Kidney epithelial cell (primary cell): ENCODE measurements around the gene RAB6B. TPM values are rescaled to one million over a fixed set of nuclear protein-coding genes. Genes with fewer than 3 reads are reported as not detected.

ENCODE experiments used
- DNase-seq: peaks from one replicate; pipeline ENCODE4 v3.0.0-alpha.2; 2010; ENCODE audit warnings: low read depth
- H3K27me3 ChIP-seq: 2 replicates; pipeline ENCODE4 v1.6.0; 2011; ENCODE audit warnings: low read length; ENCODE audit not compliant: control insufficient read depth, insufficient read depth
- H3K36me3 ChIP-seq: 2 replicates; pipeline ENCODE4 v1.5.1; 2011; ENCODE audit warnings: low read length; ENCODE audit not compliant: control insufficient read depth, insufficient read depth
- H3K4me3 ChIP-seq: 2 replicates; pipeline ENCODE4 v1.5.1; 2011; ENCODE audit warnings: low read depth, mild to moderate bottlenecking, control low read depth, low read length
- total RNA-seq: library from RNA; depleted of rRNA; stranded (reverse); fragments of >200 nt; gene quantifications from 2 replicates; pipeline ENCODE4 v1.2.3, GENCODE V29; 2015
- TF ChIP-seq, protein P1 (sequence below): IDR thresholded peaks from 2 replicates; pipeline ENCODE4 v1.5.1; 2011; ENCODE audit warnings: mild to moderate bottlenecking, moderate library complexity, low read length, control low read depth, inconsistent platforms; ENCODE audit not compliant: insufficient read depth, poor library complexity, severe bottlenecking

The RAB6B gene
- 4.1 and 4.4 TPM in 2 replicates for total RNA-seq

GRCh38 chr3:133895208-133896001, at the start of gene RAB6B:
TSS of gene RAB6B (minus strand) at chr3:133895882. CDS start at chr3:133895466, 416 bp downstream.
- Histone ChIP-seq H3K36me3 (no peaks in the 10 kb centered on the region), H3K27me3 (peaks cover 23% of the 10 kb centered on the region), H3K4me3 (peak within 1 kb of the TSS; percentile 70)
- TF ChIP-seq, protein P1, sequence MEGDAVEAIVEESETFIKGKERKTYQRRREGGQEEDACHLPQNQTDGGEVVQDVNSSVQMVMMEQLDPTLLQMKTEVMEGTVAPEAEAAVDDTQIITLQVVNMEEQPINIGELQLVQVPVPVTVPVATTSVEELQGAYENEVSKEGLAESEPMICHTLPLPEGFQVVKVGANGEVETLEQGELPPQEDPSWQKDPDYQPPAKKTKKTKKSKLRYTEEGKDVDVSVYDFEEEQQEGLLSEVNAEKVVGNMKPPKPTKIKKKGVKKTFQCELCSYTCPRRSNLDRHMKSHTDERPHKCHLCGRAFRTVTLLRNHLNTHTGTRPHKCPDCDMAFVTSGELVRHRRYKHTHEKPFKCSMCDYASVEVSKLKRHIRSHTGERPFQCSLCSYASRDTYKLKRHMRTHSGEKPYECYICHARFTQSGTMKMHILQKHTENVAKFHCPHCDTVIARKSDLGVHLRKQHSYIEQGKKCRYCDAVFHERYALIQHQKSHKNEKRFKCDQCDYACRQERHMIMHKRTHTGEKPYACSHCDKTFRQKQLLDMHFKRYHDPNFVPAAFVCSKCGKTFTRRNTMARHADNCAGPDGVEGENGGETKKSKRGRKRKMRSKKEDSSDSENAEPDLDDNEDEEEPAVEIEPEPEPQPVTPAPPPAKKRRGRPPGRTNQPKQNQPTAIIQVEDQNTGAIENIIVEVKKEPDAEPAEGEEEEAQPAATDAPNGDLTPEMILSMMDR, result no peak
- no peak for DNase-seq

GRCh38 chr3:133944641-133945380, 49.1 kb upstream of the RAB6B start:
- H3K36me3 ChIP-seq, result no peaks in the 10 kb centered on the region
- H3K4me3 ChIP-seq, result no peak overlapping the region
- TF ChIP-seq, protein P1, result no peak
- no peaks in the 10 kb centered on the region for H3K27me3 ChIP-seq
- DNase-seq, result peak; percentile 42

DNA sequence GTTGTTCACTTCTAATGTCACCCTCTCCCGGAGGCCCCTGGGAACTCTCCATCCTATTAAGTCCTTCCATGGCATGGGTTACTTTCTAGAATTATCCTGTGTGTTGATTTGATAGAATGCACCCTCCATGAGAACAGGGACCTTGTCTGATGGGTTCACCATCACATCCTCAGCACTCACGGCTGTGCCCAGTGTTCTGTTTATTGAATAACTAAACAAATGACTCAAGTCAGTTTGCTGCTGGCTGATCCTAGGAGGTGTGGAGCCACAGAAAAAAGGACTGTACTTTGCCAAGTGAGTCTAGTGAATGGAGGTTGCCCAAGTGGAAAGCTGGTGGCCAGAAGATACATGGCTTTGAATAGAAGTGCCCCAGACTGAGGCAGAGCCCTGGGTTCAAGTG, 48.5 kb upstream of the RAB6B start:
- TF ChIP-seq, protein P1, result no peak
- no peak overlapping the region for H3K4me3 ChIP-seq
- H3K36me3 ChIP-seq, result no peaks in the 10 kb centered on the region
- DNase-seq, result peak; percentile 12
- no peaks in the 10 kb centered on the region for H3K27me3 ChIP-seq

- H3K27me3 ChIP-seq, result no peaks in the 10 kb centered on the region
- TF ChIP-seq, protein P1, result no peak
- H3K4me3 ChIP-seq, result no peak overlapping the region
- no peaks in the 10 kb centered on the region for H3K36me3 ChIP-seq
- DNase-seq, result peak; percentile 86
Observed at GRCh38 chr3:133943639-133944141, 48.0 kb upstream of the RAB6B start.

GRCh38 chr3:133943031-133943535, 47.4 kb upstream of the RAB6B start:
- H3K27me3 ChIP-seq, result no peaks in the 10 kb centered on the region
- TF ChIP-seq, protein P1, result no peak
- no peak overlapping the region for H3K4me3 ChIP-seq
- no peak for DNase-seq
- no peaks in the 10 kb centered on the region for H3K36me3 ChIP-seq
